Stomach (tissue), 4 donors: Measurements from ENCODE around the gene PLEKHD1.

Source experiments
- EP300 ChIP-seq: sonication (generic); formaldehyde crosslinking; IDR thresholded peaks from one replicate; pipeline ENCODE4 v1.6.1; 2017; ENCODE audit warnings: antibody characterized with exemption
- POLR2A ChIP-seq, 4 donors: fragments of 450-650 bp; IDR thresholded peaks; one replicate each; pipeline ENCODE4 v1.6.1; 2016; ENCODE audit warnings: antibody characterized with exemption in 4 of 4, control low read depth in 2 of 4, mild to moderate bottlenecking in 1 of 4, moderate library complexity in 1 of 4
- POLR2AphosphoS5 ChIP-seq, 3 donors: sonication (generic); formaldehyde crosslinking; IDR thresholded peaks; one replicate each; pipeline ENCODE4 v1.6.1; 2016; ENCODE audit warnings: antibody characterized with exemption in 3 of 3
- TF ChIP-seq, protein P1 (sequence below), 7 experiments: fragments of 450-650 bp in 4 of 7; fragments of 200-600 bp in 3 of 7; sonication (generic) in 3 of 7; IDR thresholded peaks; one replicate each; pipeline ENCODE4 v1.5.1; 2016 to 2019; ENCODE audit warnings: antibody characterized with exemption in 7 of 7, control low read depth in 2 of 7, mild to moderate bottlenecking in 1 of 7

DNA sequence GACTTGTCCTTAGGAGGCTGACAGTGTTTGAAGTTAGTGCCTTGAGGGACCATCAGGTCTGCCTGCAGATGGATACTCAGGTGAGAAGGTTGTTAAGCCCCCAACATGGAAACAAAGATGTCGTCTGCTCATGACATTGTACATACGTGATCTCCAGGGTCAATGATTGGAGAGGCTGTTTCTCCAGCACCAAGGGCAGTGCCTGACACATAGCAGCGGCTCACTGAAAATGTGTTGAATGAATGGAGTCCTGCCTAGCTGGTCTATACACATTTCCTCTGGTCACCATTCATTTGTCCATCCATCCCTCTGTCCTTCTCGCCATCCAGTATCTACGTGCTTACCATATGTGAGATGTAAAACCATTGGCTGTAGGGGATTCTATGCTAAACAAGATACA, 83.0 kb downstream of the PLEKHD1 start:
- TF ChIP-seq EP300, result no peak
- TF ChIP-seq POLR2AphosphoS5 (IDR thresholded peaks at IDR 0.05), result no peak
- TF ChIP-seq, protein P1, sequence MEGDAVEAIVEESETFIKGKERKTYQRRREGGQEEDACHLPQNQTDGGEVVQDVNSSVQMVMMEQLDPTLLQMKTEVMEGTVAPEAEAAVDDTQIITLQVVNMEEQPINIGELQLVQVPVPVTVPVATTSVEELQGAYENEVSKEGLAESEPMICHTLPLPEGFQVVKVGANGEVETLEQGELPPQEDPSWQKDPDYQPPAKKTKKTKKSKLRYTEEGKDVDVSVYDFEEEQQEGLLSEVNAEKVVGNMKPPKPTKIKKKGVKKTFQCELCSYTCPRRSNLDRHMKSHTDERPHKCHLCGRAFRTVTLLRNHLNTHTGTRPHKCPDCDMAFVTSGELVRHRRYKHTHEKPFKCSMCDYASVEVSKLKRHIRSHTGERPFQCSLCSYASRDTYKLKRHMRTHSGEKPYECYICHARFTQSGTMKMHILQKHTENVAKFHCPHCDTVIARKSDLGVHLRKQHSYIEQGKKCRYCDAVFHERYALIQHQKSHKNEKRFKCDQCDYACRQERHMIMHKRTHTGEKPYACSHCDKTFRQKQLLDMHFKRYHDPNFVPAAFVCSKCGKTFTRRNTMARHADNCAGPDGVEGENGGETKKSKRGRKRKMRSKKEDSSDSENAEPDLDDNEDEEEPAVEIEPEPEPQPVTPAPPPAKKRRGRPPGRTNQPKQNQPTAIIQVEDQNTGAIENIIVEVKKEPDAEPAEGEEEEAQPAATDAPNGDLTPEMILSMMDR (IDR thresholded peaks at IDR 0.05), result no peak
- TF ChIP-seq POLR2A (IDR thresholded peaks at IDR 0.05), result no peak
